Heart left ventricle (tissue), 13 donors: ENCODE measurements around the gene LFNG.

ENCODE experiments used
- CTCF ChIP-seq, 12 donors: fragments of 200-600 bp; sonication (generic) in 4 of 12; IDR thresholded peaks; one replicate each; pipeline versions ENCODE4 v1.5.0 to v1.8.0; 2018 to 2022; ENCODE audit warnings: antibody characterized with exemption in 12 of 12, mild to moderate bottlenecking in 5 of 12
- POLR2A ChIP-seq, 2 donors: fragments of 450-650 bp; IDR thresholded peaks; one replicate each; pipeline ENCODE4 v1.6.1; 2017; ENCODE audit warnings: antibody characterized with exemption in 2 of 2, mild to moderate bottlenecking in 2 of 2, moderate library complexity in 2 of 2
- donor health status: ischemic (EF 13 %, LVEDD 7.1; RV severe dilation, severe dysfunction).
- donor health status: DM: no; HTN: yes; CAD: no.
- donor health status: DM: no; HTN: no; CAD: no.
- donor health status: ischemic (EF 25% LVEDD 6.9; RV normal size, moderate dysfunction).
- donor health status: ischemic (EF 25% LVEDD 5.7; RV mildly dilated, moderate dysfunction).
- donor health status: ischemic (EF 35%, LVEDD 5.7; RV mildly dilated, moderate dysfunction).
- donor health status: nonischemic (EF 11% LVEDD 7.7; RV severe dilation, severe dysfunction).
- donor health status: DM: yes; HTN: yes; CAD: no.
- donor health status: PGD.
- donor health status: ischemic (EF 29% LVEDD 5.4; RV normal size, mild dysfunction).
- donor health status: nonischemic (EF 23%, LVEDD 6.1; RV moderate dilation, normal function).

DNA sequence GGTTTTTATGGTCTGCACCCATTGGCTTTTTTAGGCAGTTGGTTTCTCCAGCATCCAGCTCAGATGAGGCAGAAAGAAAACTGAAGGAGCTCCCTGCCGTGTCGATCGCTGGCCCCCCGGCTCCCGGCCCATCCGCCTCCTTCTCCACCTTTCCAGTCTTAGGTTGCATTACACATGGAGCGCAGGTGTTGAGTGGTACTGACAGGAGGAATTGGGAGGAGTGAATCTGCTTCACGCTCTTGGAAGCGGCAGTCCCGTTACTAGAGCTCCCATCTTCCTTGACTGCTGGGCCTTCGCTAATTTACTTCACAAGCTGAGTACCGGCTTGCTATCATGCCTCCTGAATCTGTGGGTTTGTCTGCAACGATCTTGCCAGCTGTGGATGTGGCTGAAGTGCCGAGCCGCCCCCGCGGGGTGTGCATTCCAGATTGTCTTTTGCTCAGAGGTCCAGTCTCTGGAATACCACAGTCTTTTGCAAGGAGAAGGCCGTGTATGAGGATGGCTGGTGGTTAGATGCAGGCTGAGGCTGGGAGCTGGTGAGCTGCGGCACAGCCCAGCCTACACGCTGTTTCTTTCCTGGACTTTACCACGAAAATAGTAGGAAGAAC is 56.3 kb downstream of the LFNG start:
- TF ChIP-seq CTCF (IDR thresholded peaks at IDR 0.05) (no peak), POLR2A (IDR thresholded peaks at IDR 0.05) (no peak)
